HG03064 (cell line): ENCODE data around the gene TLE1.
"Not testable (repeated sequence)": the region's sequence is repeated elsewhere in the genome, so short reads cannot be mapped to it uniquely, and the experiment has no call there.

Source experiments
- ATAC-seq: cut with Tn5 transposase; IDR thresholded peaks from one replicate; pipeline ENCODE4 v1.9.1; 2021; ENCODE audit warnings: low read depth; ENCODE audit not compliant: unreplicated experiment

Gene TLE1

GRCh38 chr9:81604306-81605169, 84.8 kb downstream of the TLE1 start:
- no peak for ATAC-seq

GRCh38 chr9:81602887-81603680, 86.3 kb downstream of the TLE1 start:
- ATAC-seq = no peak

- no peak for ATAC-seq
Measured at GRCh38 chr9:81601639-81602623, 87.4 kb downstream of the TLE1 start.

GRCh38 chr9:81600631-81601030, 88.7 kb downstream of the TLE1 start:
- no peak for ATAC-seq

GRCh38 chr9:81599837-81600236, 89.5 kb downstream of the TLE1 start:
- no peak for ATAC-seq

GRCh38 chr9:81598811-81599210, 90.5 kb downstream of the TLE1 start:
- ATAC-seq = no peak

GRCh38 chr9:81598123-81598497, 91.2 kb downstream of the TLE1 start:
- ATAC-seq = no peak

GRCh38 chr9:81597419-81598122, 91.8 kb downstream of the TLE1 start:
- no peak for ATAC-seq

- no peak for ATAC-seq
Measured at GRCh38 chr9:81596679-81597418, 92.5 kb downstream of the TLE1 start.

GRCh38 chr9:81595887-81596543, 93.3 kb downstream of the TLE1 start:
- no peak for ATAC-seq

- not testable (repeated sequence) for ATAC-seq
Measured at GRCh38 chr9:81595293-81595692, 94.1 kb downstream of the TLE1 start.

- ATAC-seq = no peak
Measured at GRCh38 chr9:81594415-81594814, 94.9 kb downstream of the TLE1 start.

- ATAC-seq = no peak
Measured at GRCh38 chr9:81592887-81593266, 96.5 kb downstream of the TLE1 start.

- ATAC-seq = no peak
Measured at GRCh38 chr9:81591791-81592190, 97.6 kb downstream of the TLE1 start.

- ATAC-seq = no peak
Measured at GRCh38 chr9:81590688-81591087, 98.7 kb downstream of the TLE1 start.

GRCh38 chr9:81589819-81590218, 99.5 kb downstream of the TLE1 start:
- ATAC-seq = no peak

GRCh38 chr9:81589392-81589791, 100.0 kb downstream of the TLE1 start:
- ATAC-seq = no peak

- no peak for ATAC-seq
Measured at GRCh38 chr9:81588148-81588871, 101.0 kb downstream of the TLE1 start.
